Neural cell (in vitro differentiated cells): ENCODE data around the gene PRDX6.

Experiments used
- CTCF ChIP-seq: fragments of 450-650 bp; IDR thresholded peaks from 2 replicates; pipeline ENCODE4 v1.5.1; 2014; ENCODE audit warnings: antibody characterized with exemption, mild to moderate bottlenecking, moderate library complexity; ENCODE audit not compliant: poor library complexity, severe bottlenecking
- EP300 ChIP-seq: fragments of 450-650 bp; conservative IDR thresholded peaks from 2 replicates; pipeline ENCODE4 v1.6.1; 2014; ENCODE audit warnings: antibody characterized with exemption, mild to moderate bottlenecking, moderate library complexity; ENCODE audit not compliant: poor library complexity, severe bottlenecking
- EZH2 ChIP-seq: fragments of 200-600, 300-800 bp; shearing (Covaris generic), sonication (generic); IDR thresholded peaks from 2 replicates; pipeline ENCODE4 v1.6.1; 2014; ENCODE audit warnings: antibody characterized with exemption, low read length, borderline replicate concordance, mild to moderate bottlenecking; ENCODE audit not compliant: insufficient read depth, poor library complexity, severe bottlenecking
- MXI1 ChIP-seq: fragments of 450-650 bp; conservative IDR thresholded peaks from 2 replicates; pipeline ENCODE4 v1.6.1; 2014; ENCODE audit warnings: antibody characterized with exemption, mild to moderate bottlenecking; ENCODE audit not compliant: poor library complexity, severe bottlenecking
- POLR2AphosphoS5 ChIP-seq: IDR thresholded peaks from 2 replicates; pipeline ENCODE4 v1.6.1; 2012
- RAD21 ChIP-seq: fragments of 450-650 bp; conservative IDR thresholded peaks from 2 replicates; pipeline ENCODE4 v1.6.1; 2014; ENCODE audit warnings: antibody characterized with exemption, mild to moderate bottlenecking, moderate library complexity
- REST ChIP-seq: IDR thresholded peaks from 2 replicates; pipeline ENCODE4 v1.6.1; 2012; ENCODE audit warnings: borderline replicate concordance
- SMC3 ChIP-seq: fragments of 450-650 bp; conservative IDR thresholded peaks from 2 replicates; pipeline ENCODE4 v1.6.1; 2014; ENCODE audit warnings: antibody characterized with exemption, mild to moderate bottlenecking, moderate library complexity; ENCODE audit not compliant: poor library complexity
- TAF1 ChIP-seq: IDR thresholded peaks from 2 replicates; pipeline ENCODE4 v1.6.1; 2012; ENCODE audit warnings: low read depth

GRCh38 chr1:173481195-173481772 is 4.1 kb downstream of the PRDX6 start:
- TF ChIP-seq CTCF (no peak), EZH2 (no peak), RAD21 (no peak), REST (no peak), SMC3 (no peak), EP300 (no peak), POLR2AphosphoS5 (no peak), TAF1 (no peak), MXI1 (no peak)
